ENCODE data around the gene STKLD1. TPM values are rescaled to one million over a fixed set of nuclear protein-coding genes. Genes with fewer than 3 reads are reported as not detected.

Gene STKLD1
- total and polyA plus RNA-seq, 9 of the 15 experiments (the other 6 are each of a cell fraction or from before 2014, with no cell fraction given), result 0.10 to 0.65 (median 0.33) TPM; not detected in 2

DNA sequence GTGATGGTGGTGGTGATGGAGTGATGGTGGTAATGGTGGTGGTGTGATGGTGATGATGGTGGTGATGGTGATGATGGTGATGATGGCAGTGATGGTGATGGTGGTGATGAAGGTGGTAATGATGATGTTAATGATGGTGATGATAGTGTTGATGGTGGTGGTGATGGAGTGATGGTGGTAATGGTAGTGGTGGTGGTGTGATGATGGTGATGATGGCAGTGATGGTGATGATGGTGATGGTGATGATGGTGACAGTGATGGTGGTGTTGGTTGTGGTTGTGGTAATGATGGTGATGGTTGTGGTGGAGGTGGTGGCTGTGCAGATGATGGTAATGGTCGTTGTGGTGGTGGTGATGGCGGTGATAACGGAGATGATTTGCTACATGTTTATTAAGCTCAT, 7.3 kb downstream of the STKLD1 start:
- WGBS (ENCODE audit: insufficient coverage, low coverage, missing lambda C conversion rate), result 0% methylated on average over 3 of the region's 3 CpGs
- no TSS peak for BruUV-seq (replicated peaks)

More for the DNA sequence above, 7.3 kb downstream of the STKLD1 start:
- ATAC-seq (no peak), DNase-seq (ENCODE audit: extremely low read depth in 1 of 4, low spot score in 3 of 4) (no peak), FAIRE-seq (no peak)
- H4K20me1 ChIP-seq (replicated peaks; ENCODE audit: control insufficient read depth, insufficient read depth, low read length), result no peaks in the 10 kb centered on the region; the same call in 1 of the 2 replicates
- intact Hi-C loops (cut with micrococcal nuclease), result no loop called here
- H3K27me3 ChIP-seq (ENCODE audit: control insufficient read depth in 2 of 2, insufficient read depth in 2 of 2, low read length in 2 of 2), result peaks cover 9 to 31% of the 10 kb centered on the region in 2 experiments; a peak in 4 of 5 replicates
- no peak overlapping the region for H2AFZ ChIP-seq (ENCODE audit: low read depth, low read length)
- no peak overlapping the region for H3K4me3 ChIP-seq
- ChIA-PET CTCF (ENCODE audit: low intra/inter-chr PET ratio) (no interaction called here), POLR2A (interaction anchor here (0.6 to 1.7 kb wide), 3 partner anchors 12 to 360 kb away, joined by 3 to 4 read pairs (median 3); no protein-coding TSS in a partner anchor)
- H3K9me1 ChIP-seq (ENCODE audit: control insufficient read depth, insufficient read depth, low read length), result no peaks in the 10 kb centered on the region
- peaks cover 5% of the 10 kb centered on the region for H3K9me3 ChIP-seq (replicated peaks; ENCODE audit: control insufficient read depth, insufficient read depth, low read depth, low read length)
- peaks cover 3 to 16% of the 10 kb centered on the region in 2 experiments; a peak in 3 of 5 replicates for H3K4me1 ChIP-seq (replicated peaks in 1 of 2; ENCODE audit: control insufficient read depth in 2 of 2, insufficient read depth in 2 of 2, low read length in 2 of 2)
- no peaks in the 10 kb centered on the region for H3K79me2 ChIP-seq (ENCODE audit: control insufficient read depth, insufficient read depth, low read length)
- H3K4me2 ChIP-seq (ENCODE audit: insufficient read depth, low read length), result no peak overlapping the region
- TF ChIP-seq NCOA4 (IDR thresholded peaks at IDR 0.05; ENCODE audit: partially characterized antibody), result no peak
- TF ChIP-seq, protein P1, sequence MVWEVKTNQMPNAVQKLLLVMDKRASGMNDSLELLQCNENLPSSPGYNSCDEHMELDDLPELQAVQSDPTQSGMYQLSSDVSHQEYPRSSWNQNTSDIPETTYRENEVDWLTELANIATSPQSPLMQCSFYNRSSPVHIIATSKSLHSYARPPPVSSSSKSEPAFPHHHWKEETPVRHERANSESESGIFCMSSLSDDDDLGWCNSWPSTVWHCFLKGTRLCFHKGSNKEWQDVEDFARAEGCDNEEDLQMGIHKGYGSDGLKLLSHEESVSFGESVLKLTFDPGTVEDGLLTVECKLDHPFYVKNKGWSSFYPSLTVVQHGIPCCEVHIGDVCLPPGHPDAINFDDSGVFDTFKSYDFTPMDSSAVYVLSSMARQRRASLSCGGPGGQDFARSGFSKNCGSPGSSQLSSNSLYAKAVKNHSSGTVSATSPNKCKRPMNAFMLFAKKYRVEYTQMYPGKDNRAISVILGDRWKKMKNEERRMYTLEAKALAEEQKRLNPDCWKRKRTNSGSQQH (CRISPR knock-in tag; IDR thresholded peaks at IDR 0.05), result 0 out of 2 replicates have a peak, but pooled peaks have one; percentile 13
- TF ChIP-seq CREBBP (IDR thresholded peaks at IDR 0.05; ENCODE audit: low read depth, low read length), result peak; percentile 41
- TF ChIP-seq YBX1 (IDR thresholded peaks at IDR 0.05), result peak; percentile 79; the same call in 1 of the 2 replicates
- no peak overlapping the region for H3K27ac ChIP-seq (ENCODE audit: extremely low read depth, low read depth, low read length)
- no peak overlapping the region for H3K9ac ChIP-seq (ENCODE audit: insufficient read depth in 1 of 2, low read depth in 2 of 2, low read length in 2 of 2)
- H3K36me3 ChIP-seq (ENCODE audit: control insufficient read depth, insufficient read depth, low read length), result no peaks in the 10 kb centered on the region
- in situ Hi-C loops (cut with MboI), result no loop called here

Data from K562 (cell line).